ENCODE data around the gene C9orf72.

DNA sequence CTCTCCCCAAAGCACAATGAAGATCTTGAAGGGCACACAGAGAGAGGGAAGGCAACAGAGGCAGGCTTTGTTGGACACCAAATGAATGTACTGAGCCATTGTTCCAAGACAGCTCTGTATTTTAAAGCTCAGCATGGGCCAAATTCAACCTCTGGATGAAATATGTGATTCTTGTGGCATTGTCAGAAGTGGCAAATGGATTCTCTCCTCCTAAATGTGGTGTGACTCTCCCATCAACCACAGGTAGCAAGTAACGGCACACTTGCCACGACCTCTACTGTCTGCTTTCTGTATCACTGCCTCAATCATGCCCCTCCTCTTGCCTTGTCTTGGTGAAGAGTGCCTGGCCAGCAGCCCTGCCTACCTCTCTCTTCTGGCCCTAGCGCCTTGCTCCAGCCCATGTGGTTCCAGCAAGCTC lies 37.6 kb downstream of the C9orf72 start:
- TF ChIP-seq, protein P1, sequence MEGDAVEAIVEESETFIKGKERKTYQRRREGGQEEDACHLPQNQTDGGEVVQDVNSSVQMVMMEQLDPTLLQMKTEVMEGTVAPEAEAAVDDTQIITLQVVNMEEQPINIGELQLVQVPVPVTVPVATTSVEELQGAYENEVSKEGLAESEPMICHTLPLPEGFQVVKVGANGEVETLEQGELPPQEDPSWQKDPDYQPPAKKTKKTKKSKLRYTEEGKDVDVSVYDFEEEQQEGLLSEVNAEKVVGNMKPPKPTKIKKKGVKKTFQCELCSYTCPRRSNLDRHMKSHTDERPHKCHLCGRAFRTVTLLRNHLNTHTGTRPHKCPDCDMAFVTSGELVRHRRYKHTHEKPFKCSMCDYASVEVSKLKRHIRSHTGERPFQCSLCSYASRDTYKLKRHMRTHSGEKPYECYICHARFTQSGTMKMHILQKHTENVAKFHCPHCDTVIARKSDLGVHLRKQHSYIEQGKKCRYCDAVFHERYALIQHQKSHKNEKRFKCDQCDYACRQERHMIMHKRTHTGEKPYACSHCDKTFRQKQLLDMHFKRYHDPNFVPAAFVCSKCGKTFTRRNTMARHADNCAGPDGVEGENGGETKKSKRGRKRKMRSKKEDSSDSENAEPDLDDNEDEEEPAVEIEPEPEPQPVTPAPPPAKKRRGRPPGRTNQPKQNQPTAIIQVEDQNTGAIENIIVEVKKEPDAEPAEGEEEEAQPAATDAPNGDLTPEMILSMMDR (conservative IDR thresholded peaks at IDR 0.05; ENCODE audit: low read depth in 2 of 2), result peak; percentile 59 to 85
- no peak for TF ChIP-seq POLR2AphosphoS5 (IDR thresholded peaks at IDR 0.05; ENCODE audit: low read depth)
- no peak for TF ChIP-seq EZH2 (IDR thresholded peaks at IDR 0.05; ENCODE audit: low read depth, unreplicated experiment)
- TF ChIP-seq, protein P2, sequence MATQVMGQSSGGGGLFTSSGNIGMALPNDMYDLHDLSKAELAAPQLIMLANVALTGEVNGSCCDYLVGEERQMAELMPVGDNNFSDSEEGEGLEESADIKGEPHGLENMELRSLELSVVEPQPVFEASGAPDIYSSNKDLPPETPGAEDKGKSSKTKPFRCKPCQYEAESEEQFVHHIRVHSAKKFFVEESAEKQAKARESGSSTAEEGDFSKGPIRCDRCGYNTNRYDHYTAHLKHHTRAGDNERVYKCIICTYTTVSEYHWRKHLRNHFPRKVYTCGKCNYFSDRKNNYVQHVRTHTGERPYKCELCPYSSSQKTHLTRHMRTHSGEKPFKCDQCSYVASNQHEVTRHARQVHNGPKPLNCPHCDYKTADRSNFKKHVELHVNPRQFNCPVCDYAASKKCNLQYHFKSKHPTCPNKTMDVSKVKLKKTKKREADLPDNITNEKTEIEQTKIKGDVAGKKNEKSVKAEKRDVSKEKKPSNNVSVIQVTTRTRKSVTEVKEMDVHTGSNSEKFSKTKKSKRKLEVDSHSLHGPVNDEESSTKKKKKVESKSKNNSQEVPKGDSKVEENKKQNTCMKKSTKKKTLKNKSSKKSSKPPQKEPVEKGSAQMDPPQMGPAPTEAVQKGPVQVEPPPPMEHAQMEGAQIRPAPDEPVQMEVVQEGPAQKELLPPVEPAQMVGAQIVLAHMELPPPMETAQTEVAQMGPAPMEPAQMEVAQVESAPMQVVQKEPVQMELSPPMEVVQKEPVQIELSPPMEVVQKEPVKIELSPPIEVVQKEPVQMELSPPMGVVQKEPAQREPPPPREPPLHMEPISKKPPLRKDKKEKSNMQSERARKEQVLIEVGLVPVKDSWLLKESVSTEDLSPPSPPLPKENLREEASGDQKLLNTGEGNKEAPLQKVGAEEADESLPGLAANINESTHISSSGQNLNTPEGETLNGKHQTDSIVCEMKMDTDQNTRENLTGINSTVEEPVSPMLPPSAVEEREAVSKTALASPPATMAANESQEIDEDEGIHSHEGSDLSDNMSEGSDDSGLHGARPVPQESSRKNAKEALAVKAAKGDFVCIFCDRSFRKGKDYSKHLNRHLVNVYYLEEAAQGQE (IDR thresholded peaks at IDR 0.05; ENCODE audit: unreplicated experiment), result no peak
- no peak for TF ChIP-seq EZH2phosphoT487 (IDR thresholded peaks at IDR 0.05; ENCODE audit: unreplicated experiment)
- no peak for TF ChIP-seq ZNF114 (CRISPR knock-in tag; IDR thresholded peaks at IDR 0.05)
- TF ChIP-seq, protein P3, sequence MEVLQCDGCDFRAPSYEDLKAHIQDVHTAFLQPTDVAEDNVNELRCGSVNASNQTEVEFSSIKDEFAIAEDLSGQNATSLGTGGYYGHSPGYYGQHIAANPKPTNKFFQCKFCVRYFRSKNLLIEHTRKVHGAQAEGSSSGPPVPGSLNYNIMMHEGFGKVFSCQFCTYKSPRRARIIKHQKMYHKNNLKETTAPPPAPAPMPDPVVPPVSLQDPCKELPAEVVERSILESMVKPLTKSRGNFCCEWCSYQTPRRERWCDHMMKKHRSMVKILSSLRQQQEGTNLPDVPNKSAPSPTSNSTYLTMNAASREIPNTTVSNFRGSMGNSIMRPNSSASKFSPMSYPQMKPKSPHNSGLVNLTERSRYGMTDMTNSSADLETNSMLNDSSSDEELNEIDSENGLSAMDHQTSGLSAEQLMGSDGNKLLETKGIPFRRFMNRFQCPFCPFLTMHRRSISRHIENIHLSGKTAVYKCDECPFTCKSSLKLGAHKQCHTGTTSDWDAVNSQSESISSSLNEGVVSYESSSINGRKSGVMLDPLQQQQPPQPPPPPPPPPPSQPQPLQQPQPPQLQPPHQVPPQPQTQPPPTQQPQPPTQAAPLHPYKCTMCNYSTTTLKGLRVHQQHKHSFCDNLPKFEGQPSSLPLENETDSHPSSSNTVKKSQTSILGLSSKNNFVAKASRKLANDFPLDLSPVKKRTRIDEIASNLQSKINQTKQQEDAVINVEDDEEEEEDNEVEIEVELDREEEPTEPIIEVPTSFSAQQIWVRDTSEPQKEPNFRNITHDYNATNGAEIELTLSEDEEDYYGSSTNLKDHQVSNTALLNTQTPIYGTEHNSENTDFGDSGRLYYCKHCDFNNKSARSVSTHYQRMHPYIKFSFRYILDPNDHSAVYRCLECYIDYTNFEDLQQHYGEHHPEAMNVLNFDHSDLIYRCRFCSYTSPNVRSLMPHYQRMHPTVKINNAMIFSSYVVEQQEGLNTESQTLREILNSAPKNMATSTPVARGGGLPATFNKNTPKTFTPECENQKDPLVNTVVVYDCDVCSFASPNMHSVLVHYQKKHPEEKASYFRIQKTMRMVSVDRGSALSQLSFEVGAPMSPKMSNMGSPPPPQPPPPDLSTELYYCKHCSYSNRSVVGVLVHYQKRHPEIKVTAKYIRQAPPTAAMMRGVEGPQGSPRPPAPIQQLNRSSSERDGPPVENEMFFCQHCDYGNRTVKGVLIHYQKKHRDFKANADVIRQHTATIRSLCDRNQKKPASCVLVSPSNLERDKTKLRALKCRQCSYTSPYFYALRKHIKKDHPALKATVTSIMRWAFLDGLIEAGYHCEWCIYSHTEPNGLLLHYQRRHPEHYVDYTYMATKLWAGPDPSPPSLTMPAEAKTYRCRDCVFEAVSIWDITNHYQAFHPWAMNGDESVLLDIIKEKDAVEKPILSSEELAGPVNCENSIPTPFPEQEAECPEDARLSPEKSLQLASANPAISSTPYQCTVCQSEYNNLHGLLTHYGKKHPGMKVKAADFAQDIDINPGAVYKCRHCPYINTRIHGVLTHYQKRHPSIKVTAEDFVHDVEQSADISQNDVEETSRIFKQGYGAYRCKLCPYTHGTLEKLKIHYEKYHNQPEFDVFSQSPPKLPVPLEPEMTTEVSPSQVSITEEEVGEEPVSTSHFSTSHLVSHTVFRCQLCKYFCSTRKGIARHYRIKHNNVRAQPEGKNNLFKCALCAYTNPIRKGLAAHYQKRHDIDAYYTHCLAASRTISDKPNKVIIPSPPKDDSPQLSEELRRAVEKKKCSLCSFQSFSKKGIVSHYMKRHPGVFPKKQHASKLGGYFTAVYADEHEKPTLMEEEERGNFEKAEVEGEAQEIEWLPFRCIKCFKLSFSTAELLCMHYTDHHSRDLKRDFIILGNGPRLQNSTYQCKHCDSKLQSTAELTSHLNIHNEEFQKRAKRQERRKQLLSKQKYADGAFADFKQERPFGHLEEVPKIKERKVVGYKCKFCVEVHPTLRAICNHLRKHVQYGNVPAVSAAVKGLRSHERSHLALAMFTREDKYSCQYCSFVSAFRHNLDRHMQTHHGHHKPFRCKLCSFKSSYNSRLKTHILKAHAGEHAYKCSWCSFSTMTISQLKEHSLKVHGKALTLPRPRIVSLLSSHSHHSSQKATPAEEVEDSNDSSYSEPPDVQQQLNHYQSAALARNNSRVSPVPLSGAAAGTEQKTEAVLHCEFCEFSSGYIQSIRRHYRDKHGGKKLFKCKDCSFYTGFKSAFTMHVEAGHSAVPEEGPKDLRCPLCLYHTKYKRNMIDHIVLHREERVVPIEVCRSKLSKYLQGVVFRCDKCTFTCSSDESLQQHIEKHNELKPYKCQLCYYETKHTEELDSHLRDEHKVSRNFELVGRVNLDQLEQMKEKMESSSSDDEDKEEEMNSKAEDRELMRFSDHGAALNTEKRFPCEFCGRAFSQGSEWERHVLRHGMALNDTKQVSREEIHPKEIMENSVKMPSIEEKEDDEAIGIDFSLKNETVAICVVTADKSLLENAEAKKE (CRISPR knock-in tag; IDR thresholded peaks at IDR 0.05), result no peak; the same call in 1 of the 2 replicates
- no peak for TF ChIP-seq STAT1 (IDR thresholded peaks at IDR 0.05; ENCODE audit: unreplicated experiment)
